ENCODE data around the gene TEDC2.

GRCh38 chr16:2459647-2460390 lies at the start of gene TEDC2:
- TF ChIP-seq GATA2 (IDR thresholded peaks at IDR 0.05; ENCODE audit: low read depth, low read length) (no peak), GATA3 (IDR thresholded peaks at IDR 0.05; ENCODE audit: low read depth, low read length) (no peak)

Measured in SH-SY5Y (cell line).